ENCODE data around the gene AP3S1.

- TF ChIP-seq POLR2A (IDR thresholded peaks at IDR 0.05) = no peak
- TF ChIP-seq, protein P1, sequence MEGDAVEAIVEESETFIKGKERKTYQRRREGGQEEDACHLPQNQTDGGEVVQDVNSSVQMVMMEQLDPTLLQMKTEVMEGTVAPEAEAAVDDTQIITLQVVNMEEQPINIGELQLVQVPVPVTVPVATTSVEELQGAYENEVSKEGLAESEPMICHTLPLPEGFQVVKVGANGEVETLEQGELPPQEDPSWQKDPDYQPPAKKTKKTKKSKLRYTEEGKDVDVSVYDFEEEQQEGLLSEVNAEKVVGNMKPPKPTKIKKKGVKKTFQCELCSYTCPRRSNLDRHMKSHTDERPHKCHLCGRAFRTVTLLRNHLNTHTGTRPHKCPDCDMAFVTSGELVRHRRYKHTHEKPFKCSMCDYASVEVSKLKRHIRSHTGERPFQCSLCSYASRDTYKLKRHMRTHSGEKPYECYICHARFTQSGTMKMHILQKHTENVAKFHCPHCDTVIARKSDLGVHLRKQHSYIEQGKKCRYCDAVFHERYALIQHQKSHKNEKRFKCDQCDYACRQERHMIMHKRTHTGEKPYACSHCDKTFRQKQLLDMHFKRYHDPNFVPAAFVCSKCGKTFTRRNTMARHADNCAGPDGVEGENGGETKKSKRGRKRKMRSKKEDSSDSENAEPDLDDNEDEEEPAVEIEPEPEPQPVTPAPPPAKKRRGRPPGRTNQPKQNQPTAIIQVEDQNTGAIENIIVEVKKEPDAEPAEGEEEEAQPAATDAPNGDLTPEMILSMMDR (IDR thresholded peaks at IDR 0.05) = no peak
These were observed 30.3 kb upstream of the AP3S1 start for GRCh38 chr5:115811406-115811805.
